NCI-H226 (cell line): ENCODE data around the gene PLK2.

Experiments used
- DNase-seq: peaks from one replicate; pipeline ENCODE4 v3.0.0-alpha.2; 2015

Gene PLK2

GRCh38 chr5:58477760-58478376 lies 18.0 kb upstream of the PLK2 start:
- no peak for DNase-seq

- no peak for DNase-seq
Observed at GRCh38 chr5:58475404-58475803, 15.5 kb upstream of the PLK2 start.

- no peak for DNase-seq
Observed at GRCh38 chr5:58469896-58470295, 10.0 kb upstream of the PLK2 start.

GRCh38 chr5:58466939-58467338 lies 7.1 kb upstream of the PLK2 start:
- DNase-seq: peak; percentile 57

- peak; percentile 45 for DNase-seq
Observed at GRCh38 chr5:58462623-58463230, 2.8 kb upstream of the PLK2 start.

GRCh38 chr5:58462154-58462553 lies 2.3 kb upstream of the PLK2 start:
- DNase-seq: no peak

GRCh38 chr5:58460732-58461286 lies 923 bp upstream of the PLK2 start:
- peak; percentile 85 for DNase-seq

GRCh38 chr5:58459146-58460001 lies 512 bp downstream of the PLK2 start:
- DNase-seq: peak; percentile 49

GRCh38 chr5:58458743-58459145 lies 1.1 kb downstream of the PLK2 start:
- peak; percentile 52 for DNase-seq

- DNase-seq: no peak
Observed at GRCh38 chr5:58458141-58458742, 1.6 kb downstream of the PLK2 start.

- no peak for DNase-seq
Observed at GRCh38 chr5:58457050-58457449, 2.8 kb downstream of the PLK2 start.

GRCh38 chr5:58456486-58456885 lies 3.4 kb downstream of the PLK2 start:
- DNase-seq: no peak

GRCh38 chr5:58456026-58456425 lies 3.9 kb downstream of the PLK2 start:
- peak; percentile 20 for DNase-seq

- no peak for DNase-seq
Observed at GRCh38 chr5:58455480-58455879, 4.4 kb downstream of the PLK2 start.

- DNase-seq: peak; percentile 1
Observed at GRCh38 chr5:58455066-58455465, 4.8 kb downstream of the PLK2 start.

GRCh38 chr5:58454025-58454424 lies 5.9 kb downstream of the PLK2 start:
- no peak for DNase-seq

GRCh38 chr5:58453306-58453705 lies 6.6 kb downstream of the PLK2 start:
- DNase-seq: peak; percentile 1

GRCh38 chr5:58452566-58453258 lies 7.2 kb downstream of the PLK2 start:
- DNase-seq: peak; percentile 16

- DNase-seq: no peak
Observed at GRCh38 chr5:58451732-58452565, 7.9 kb downstream of the PLK2 start.

GRCh38 chr5:58450811-58451629 lies 8.9 kb downstream of the PLK2 start:
- no peak for DNase-seq

- no peak for DNase-seq
Observed at GRCh38 chr5:58450018-58450417, 9.9 kb downstream of the PLK2 start.
